ENCODE measurements around the gene TYMP.

DNA sequence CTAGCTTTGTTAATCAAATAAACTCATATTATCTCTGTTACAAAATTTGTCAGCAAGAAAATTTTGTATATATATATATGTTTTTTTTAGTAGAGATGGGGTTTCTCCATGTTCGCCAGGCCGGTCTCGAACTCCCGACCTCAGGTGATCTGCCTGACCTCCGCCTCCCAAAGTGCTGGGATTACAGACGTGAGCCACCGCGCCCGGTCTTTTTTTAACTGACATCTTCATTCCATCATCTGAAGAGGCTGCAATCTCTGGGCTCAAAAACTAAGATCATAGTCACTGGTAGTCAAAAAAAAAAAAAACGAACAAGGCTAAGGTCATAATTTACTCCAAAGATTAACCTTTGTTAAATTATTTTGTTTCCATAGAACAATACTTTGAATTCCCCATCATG lies 10.6 kb upstream of the TYMP start:
- TF ChIP-seq, protein P1, sequence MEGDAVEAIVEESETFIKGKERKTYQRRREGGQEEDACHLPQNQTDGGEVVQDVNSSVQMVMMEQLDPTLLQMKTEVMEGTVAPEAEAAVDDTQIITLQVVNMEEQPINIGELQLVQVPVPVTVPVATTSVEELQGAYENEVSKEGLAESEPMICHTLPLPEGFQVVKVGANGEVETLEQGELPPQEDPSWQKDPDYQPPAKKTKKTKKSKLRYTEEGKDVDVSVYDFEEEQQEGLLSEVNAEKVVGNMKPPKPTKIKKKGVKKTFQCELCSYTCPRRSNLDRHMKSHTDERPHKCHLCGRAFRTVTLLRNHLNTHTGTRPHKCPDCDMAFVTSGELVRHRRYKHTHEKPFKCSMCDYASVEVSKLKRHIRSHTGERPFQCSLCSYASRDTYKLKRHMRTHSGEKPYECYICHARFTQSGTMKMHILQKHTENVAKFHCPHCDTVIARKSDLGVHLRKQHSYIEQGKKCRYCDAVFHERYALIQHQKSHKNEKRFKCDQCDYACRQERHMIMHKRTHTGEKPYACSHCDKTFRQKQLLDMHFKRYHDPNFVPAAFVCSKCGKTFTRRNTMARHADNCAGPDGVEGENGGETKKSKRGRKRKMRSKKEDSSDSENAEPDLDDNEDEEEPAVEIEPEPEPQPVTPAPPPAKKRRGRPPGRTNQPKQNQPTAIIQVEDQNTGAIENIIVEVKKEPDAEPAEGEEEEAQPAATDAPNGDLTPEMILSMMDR (IDR thresholded peaks at IDR 0.05): no peak
- no peak for TF ChIP-seq KDM1A (IDR thresholded peaks at IDR 0.05; ENCODE audit: low read depth)
- TF ChIP-seq, protein P2, sequence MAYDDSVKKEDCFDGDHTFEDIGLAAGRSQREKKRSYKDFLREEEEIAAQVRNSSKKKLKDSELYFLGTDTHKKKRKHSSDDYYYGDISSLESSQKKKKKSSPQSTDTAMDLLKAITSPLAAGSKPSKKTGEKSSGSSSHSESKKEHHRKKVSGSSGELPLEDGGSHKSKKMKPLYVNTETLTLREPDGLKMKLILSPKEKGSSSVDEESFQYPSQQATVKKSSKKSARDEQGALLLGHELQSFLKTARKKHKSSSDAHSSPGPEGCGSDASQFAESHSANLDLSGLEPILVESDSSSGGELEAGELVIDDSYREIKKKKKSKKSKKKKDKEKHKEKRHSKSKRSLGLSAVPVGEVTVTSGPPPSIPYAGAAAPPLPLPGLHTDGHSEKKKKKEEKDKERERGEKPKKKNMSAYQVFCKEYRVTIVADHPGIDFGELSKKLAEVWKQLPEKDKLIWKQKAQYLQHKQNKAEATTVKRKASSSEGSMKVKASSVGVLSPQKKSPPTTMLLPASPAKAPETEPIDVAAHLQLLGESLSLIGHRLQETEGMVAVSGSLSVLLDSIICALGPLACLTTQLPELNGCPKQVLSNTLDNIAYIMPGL (CRISPR knock-in tag; IDR thresholded peaks at IDR 0.05; ENCODE audit: borderline replicate concordance): no peak
- no peak for TF ChIP-seq TFCP2L1 (CRISPR knock-in tag; IDR thresholded peaks at IDR 0.05)
- TF ChIP-seq CHD2 (IDR thresholded peaks at IDR 0.05; ENCODE audit: low read length, partially characterized antibody): no peak

Measured in A549 (cell line).